ENCODE measurements around the gene MYL12B.
"Not testable (repeated sequence)": the region's sequence is repeated elsewhere in the genome, so short reads cannot be mapped to it uniquely, and the experiment has no call there.

Gene MYL12B

DNA sequence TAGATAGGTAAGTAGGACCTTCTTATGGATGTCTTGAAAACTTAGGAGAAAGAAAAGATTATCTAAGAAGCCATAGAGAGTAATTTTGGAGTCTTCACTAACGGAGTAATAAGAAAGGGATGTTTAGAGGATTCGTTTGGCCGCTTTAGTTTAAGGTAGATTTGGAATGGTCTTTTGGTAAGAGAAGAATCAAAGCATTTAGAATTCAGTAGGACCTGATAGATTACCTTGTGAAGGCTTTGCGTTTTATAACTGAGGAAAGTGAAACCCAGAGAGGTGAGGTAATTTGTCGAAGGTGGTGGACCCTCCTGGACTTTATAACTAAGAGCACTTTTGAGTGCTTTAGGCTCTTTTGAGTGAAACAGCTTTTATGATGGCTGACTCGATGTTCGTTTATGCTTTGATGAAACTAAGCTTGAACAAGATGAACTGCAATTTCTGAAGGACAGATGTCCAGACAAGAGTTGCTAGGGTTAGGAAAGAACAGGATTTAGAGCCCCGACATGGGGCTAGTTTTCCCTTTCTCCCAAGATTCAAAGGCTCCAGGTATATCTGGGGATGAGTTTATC, 1.3 kb downstream of the MYL12B start:
- no peak for DNase-seq

DNA sequence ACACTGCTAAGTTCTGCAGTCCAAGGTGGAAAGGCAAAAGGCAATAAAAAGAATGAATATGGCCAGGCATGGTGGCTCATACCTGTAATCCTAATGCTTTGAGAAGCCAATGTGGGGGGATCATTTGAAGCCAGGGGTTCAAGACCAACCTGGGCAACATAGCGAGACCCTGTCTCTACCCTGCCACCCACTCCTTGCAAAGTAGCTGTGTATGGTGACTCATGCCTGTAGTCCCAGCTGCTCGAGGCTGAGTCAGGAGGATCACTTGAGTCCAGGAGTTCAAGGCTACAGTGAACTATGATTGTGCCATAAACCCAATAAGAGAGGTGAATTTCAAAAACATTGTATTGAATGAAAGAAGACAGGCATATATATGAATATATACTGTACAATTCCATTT, 2.4 kb downstream of the MYL12B start:
- peak; percentile 28 for DNase-seq

- no peak for DNase-seq
Observed at GRCh38 chr18:3265564-3266033, 3.7 kb downstream of the MYL12B start.

DNA sequence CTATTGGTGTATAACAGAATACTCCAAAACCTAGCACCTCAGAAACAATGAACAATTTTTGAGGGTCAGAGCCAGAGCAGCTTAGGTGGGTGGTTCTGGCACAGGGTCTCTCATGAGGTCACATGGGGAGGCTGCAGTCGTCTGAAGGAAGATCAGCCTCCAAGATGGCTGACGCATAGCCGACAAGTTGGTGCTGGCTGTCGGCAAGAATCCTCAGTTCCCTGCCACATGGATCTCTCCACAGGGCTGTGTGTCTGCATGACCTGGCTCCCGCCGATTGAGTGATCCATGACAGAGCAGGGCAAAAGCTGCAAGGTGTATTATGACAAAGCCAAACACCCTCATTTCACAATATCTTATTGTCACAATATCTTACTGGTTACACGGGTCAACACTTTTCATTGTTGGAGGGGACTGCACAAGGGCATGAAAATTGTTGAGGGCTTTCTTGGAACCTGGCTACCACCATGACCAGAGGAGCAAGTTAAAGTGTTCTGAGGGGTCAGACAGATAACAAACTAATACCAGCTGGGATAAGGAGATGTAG, 4.2 kb downstream of the MYL12B start:
- DNase-seq, result no peak

GRCh38 chr18:3268306-3268705, 6.4 kb downstream of the MYL12B start:
- no peak for DNase-seq

- no peak for DNase-seq
Observed at GRCh38 chr18:3269241-3269913, 7.4 kb downstream of the MYL12B start.

- DNase-seq, result no peak
Observed at GRCh38 chr18:3269914-3270299, 8.0 kb downstream of the MYL12B start.

DNA sequence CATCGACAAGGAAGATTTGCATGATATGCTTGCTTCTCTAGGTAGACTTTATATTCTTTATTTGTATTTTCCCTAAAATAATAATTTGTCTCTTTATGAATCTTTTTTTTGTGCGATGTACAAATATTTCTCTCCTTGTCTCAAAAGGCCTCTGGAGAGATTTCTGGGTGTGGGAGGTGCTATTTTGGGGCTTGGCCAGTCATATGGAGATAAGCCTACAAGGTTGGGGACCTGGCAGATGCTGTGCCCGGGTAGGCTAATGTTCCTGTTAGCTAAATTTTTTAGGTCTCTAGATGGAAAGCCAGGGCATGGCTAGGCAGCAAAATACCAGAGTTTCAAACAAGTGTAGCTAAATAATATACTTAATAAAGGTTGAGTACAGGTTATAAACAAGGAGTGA, 11.1 kb downstream of the MYL12B start:
- DNase-seq, result no peak

DNA sequence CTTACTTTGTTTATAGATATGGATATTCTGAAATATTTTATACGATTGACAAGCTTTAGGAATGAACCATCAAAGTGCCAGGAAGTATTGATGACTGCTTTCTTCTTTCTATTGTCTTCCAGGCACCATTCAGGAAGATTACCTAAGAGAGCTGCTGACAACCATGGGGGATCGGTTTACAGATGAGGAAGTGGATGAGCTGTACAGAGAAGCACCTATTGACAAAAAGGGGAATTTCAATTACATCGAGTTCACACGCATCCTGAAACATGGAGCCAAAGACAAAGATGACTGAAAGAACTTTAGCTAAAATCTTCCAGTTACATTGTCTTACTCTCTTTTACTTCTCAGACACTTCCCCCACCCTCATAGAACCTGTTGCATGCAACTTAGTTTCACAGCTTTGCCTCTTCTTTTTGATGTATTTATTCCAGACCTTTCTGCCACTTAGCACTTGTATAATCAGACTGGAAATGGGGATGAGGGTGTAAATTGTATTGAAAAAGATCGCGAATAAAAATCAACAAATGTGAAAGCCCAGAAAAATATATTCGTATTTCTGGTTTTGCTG, 15.8 kb downstream of the MYL12B start:
- DNase-seq, result not testable (repeated sequence)

GRCh38 chr18:3279201-3280185, 17.6 kb downstream of the MYL12B start:
- DNase-seq, result no peak

DNA sequence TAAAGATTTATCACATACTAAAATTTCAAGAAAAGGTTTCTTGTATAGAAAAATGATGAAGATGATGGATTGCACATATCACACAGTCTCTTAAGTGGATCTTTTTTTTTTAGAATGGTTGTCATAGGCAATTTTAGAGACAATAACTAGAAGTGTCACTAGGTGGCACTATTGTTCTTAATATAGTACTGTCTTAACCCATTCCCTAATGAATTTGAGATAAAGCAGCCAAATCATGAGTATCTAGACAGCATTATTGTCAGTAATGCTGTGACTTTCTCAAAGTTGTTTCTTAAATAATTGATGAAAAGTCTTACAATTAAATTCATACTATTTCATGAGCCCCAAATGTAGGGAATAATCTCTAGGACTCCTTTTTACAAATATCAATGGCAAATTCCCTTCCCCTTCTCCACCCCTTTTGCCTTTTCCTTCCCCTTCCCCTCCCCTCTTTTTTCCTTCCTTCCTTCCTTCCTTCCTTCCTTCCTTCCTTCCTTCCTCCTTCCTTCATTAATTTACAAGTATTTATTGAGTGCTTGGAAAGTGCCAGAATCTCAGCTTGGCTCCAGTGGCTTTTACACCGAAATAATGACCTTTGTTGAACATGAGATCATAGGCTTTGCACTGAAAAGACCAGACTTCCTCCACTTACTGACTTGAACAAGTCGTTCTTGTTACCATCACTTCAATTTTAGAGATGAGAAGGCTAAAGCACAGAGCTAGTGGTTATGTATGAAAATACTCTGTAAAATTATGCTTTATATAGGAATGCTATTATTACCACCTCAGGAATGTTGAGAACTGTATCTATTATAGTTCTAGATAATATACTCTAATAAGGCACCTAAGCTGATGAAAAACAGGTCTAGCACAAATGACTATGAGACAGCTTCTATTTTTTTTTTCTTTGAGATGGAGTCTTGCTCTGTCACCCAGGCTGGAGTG, 19.8 kb downstream of the MYL12B start:
- peak; percentile 80 for DNase-seq

DNA sequence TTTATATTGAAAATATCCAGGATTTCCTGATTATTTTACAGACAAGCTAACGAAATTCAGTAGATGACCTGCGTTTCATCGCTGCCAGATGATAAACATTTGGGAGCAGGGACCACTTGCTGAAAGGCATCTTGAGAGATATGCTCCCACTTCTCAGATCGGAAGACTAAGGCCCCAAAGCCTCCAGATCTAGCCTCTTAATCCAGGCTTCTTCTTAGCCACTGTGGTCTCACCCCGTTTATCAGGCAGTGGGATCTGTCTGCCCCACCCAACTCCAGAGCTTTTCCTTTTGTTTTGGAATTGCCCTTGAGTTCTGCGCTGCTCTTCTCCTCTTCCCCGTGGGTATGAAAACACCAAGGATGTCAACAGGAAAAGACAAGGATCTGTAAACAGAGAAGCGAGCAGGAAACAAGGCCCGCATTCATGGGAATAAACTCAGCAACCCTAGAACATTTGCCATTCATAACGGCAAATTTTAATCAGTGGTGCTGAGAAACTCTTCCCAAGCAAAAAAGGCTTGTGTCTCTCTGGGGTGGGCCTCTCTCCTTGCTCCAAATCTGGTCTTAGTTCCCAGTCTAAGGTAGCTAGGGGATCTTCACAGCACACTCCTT, 21.4 kb downstream of the MYL12B start:
- DNase-seq, result no peak

- no peak for DNase-seq
Observed at GRCh38 chr18:3283908-3284307, 22.0 kb downstream of the MYL12B start.

GRCh38 chr18:3284501-3284900, 22.6 kb downstream of the MYL12B start:
- DNase-seq, result no peak

GRCh38 chr18:3286159-3286558, 24.2 kb downstream of the MYL12B start:
- DNase-seq, result no peak

DNA sequence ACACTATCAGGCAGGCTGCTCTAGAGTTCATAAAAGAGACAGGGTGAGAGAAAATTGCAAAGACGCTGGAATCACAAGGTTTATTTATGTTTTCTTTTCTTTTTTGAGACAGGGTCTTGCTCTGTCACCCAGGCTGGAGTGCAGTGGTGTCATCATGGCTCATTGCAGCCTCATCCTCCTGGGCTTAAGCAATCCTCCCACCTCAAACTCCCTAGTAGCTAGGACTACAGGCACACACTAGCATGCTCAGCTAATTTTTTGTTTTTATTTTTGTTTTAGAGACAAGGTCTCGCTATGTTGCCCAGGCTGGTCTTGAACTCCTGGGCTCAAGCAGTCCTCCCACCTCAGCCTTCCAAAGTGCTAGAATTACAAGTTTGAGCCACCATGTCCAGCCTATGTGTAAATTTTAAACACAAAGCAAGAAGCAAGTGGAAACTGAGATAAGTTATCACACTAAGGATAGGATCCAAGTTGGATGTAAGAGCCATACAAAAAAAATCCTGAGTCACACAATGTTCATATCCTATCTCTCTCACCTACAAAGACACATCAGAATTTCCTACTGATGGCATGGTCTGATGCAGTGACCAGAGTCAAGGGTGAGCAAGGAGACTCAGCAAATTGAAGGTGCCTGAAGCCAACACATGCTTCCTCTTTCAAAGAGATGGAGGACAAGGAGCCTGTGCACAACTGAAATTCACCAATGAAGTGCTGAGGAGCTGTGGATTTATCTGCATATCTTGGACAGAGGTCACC, 31.4 kb downstream of the MYL12B start:
- DNase-seq, result no peak

GRCh38 chr18:3294435-3295080, 32.6 kb downstream of the MYL12B start:
- DNase-seq, result no peak

DNA sequence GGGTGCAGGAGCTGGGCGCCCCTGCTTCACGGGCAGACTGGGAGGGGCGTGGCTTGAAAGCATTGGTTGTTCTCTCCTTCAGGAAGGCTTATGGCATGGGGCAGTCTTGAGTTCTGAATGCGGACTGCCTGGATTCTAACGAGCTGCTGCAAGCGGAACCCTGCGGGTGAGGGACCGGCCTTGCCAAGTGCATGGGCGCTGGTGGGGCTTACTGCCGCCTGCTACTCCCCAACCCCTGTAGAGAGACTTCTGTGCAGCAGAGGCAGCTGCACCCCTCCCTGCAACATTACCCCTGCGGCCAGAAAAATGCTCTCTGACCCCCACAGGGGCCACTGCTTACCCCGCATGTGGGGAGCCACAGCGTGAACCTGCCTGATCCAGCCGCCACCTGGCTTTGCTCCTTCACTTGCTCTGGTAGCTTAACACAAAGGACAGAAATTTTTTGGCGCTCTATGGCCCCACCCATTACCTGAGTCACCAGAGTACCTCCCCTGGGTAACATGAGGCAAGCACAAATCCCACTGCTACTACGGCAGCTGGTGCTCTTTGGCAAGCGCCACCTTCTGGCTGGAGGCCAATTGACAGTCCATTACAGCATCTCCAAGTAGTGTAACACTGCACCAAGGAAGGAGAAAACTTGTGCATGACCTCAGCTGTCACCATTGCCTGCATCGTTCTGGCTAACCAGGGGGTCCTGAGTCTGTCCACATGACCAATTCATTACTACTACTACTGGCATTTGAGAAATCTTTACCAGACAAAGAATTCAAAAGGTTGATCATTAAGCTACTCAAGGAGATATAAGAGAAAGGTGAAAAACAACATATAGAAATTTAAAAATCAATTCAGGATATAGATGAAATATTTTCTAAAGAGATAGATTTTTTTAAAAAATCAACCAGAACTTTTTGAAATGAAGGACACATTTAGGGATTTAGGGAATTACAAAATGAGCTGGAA, 35.4 kb downstream of the MYL12B start:
- peak; percentile 96 for DNase-seq

DNA sequence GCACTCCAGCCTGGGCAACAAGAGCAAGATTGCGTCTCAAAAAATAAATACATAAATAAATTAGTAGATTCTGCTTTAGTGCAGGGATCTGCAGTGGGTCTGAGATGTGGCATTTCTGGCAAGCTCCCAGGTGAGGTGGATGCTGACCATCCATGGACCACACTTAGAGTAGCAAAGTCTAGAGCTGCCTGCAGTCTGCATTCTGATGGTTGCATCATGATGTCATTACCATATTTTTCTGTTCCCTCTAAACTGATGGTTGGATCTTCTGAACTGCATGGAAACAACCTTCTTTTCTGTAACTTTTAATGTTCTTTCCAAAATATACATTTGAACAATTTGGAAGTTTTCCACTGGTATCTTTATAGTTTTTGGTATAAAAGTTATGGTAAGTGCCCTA, 42.9 kb downstream of the MYL12B start:
- no peak for DNase-seq

All from CD4-positive, alpha-beta T cell treated with Interleukin-4 for 4 hours (primary cell).